ENCODE measurements around the gene MED10. TPM values are rescaled to one million over a fixed set of nuclear protein-coding genes. Genes with fewer than 3 reads are reported as not detected.

The MED10 gene
- total RNA-seq, 1 donor from 2014 or later, result 31.8 TPM

- ATAC-seq, result no peak
- intact Hi-C loops (cut with DNase I), result no loop called here
- no peak overlapping the region for H3K4me3 ChIP-seq
- DNase-seq, result no peak
- H3K27ac ChIP-seq, result no peak overlapping the region
- no peaks in the 10 kb centered on the region for H3K36me3 ChIP-seq
- no peak for TF ChIP-seq CTCF (IDR thresholded peaks at IDR 0.05)
- H3K27me3 ChIP-seq, result no peaks in the 10 kb centered on the region
- no peaks in the 10 kb centered on the region for H3K9me3 ChIP-seq
- no peaks in the 10 kb centered on the region for H3K4me1 ChIP-seq
Observed at GRCh38 chr5:6349387-6349786, 29.0 kb downstream of the MED10 start.

GRCh38 chr5:6348476-6349000 lies 29.8 kb downstream of the MED10 start:
- no peak for TF ChIP-seq CTCF (IDR thresholded peaks at IDR 0.05)
- intact Hi-C loops (cut with DNase I), result no loop called here
- Histone ChIP-seq H3K4me1 (no peaks in the 10 kb centered on the region), H3K4me3 (no peak overlapping the region), H3K36me3 (no peaks in the 10 kb centered on the region), H3K27me3 (no peaks in the 10 kb centered on the region), H3K9me3 (no peaks in the 10 kb centered on the region), H3K27ac (no peak overlapping the region)
- ATAC-seq, result no peak
- DNase-seq, result no peak

- Histone ChIP-seq H3K9me3 (no peaks in the 10 kb centered on the region), H3K4me1 (no peaks in the 10 kb centered on the region), H3K27ac (no peak overlapping the region), H3K4me3 (no peak overlapping the region), H3K27me3 (no peaks in the 10 kb centered on the region), H3K36me3 (no peaks in the 10 kb centered on the region)
- ATAC-seq (no peak), DNase-seq (no peak)
- intact Hi-C loops (cut with DNase I), result no loop called here
- TF ChIP-seq CTCF (IDR thresholded peaks at IDR 0.05), result no peak
Observed at GRCh38 chr5:6347673-6348072, 30.7 kb downstream of the MED10 start.

GRCh38 chr5:6347165-6347564 lies 31.2 kb downstream of the MED10 start:
- ATAC-seq (no peak), DNase-seq (no peak)
- H3K27ac ChIP-seq, result no peak overlapping the region
- H3K27me3 ChIP-seq, result no peaks in the 10 kb centered on the region
- H3K36me3 ChIP-seq, result no peaks in the 10 kb centered on the region
- intact Hi-C loops (cut with DNase I), result no loop called here
- no peak for TF ChIP-seq CTCF (IDR thresholded peaks at IDR 0.05)
- no peaks in the 10 kb centered on the region for H3K9me3 ChIP-seq
- no peak overlapping the region for H3K4me3 ChIP-seq
- no peaks in the 10 kb centered on the region for H3K4me1 ChIP-seq

GRCh38 chr5:6344593-6344989 lies 33.8 kb downstream of the MED10 start:
- Histone ChIP-seq H3K27ac (no peak overlapping the region), H3K9me3 (no peaks in the 10 kb centered on the region), H3K36me3 (no peaks in the 10 kb centered on the region), H3K27me3 (no peaks in the 10 kb centered on the region), H3K4me3 (no peak overlapping the region), H3K4me1 (no peaks in the 10 kb centered on the region)
- no peak for TF ChIP-seq CTCF (IDR thresholded peaks at IDR 0.05)
- DNase-seq (no peak), ATAC-seq (no peak)
- intact Hi-C loops (cut with DNase I), result no loop called here

GRCh38 chr5:6343951-6344592 lies 34.3 kb downstream of the MED10 start:
- Histone ChIP-seq H3K9me3 (no peaks in the 10 kb centered on the region), H3K27me3 (no peaks in the 10 kb centered on the region), H3K27ac (no peak overlapping the region), H3K4me1 (no peaks in the 10 kb centered on the region), H3K36me3 (no peaks in the 10 kb centered on the region), H3K4me3 (no peak overlapping the region)
- intact Hi-C loops (cut with DNase I), result no loop called here
- no peak for DNase-seq
- ATAC-seq, result no peak
- no peak for TF ChIP-seq CTCF (IDR thresholded peaks at IDR 0.05)

Measured in upper lobe of right lung (tissue), 1 donor.